ENCODE results near the gene PSME4.

- TF ChIP-seq CTCF (IDR thresholded peaks at IDR 0.05) (no peak), EZH2 (IDR thresholded peaks at IDR 0.05; ENCODE audit: borderline replicate concordance, insufficient read depth, low read depth, low read length, poor library complexity, severe bottlenecking) (no peak)
Observed at GRCh38 chr2:53985646-53986045, 14.9 kb upstream of the PSME4 start.
